IPS-18c (cell line): Measurements from ENCODE around the gene KIAA1614.
A peak's percentile ranks its signal among the peaks of the same experiment; 100 is the strongest.

Experiments
- H3K4me3 ChIP-seq: 2 replicates; pipeline ENCODE4 v1.7.0; 2013; ENCODE audit warnings: low read depth, mild to moderate bottlenecking, low read length, moderate library complexity; ENCODE audit not compliant: insufficient read depth
- H3K9me3 ChIP-seq: one replicate; pipeline ENCODE4 v1.6.1; 2013; ENCODE audit warnings: mild to moderate bottlenecking, low read length, moderate library complexity; ENCODE audit not compliant: control insufficient read depth, insufficient read depth

The KIAA1614 gene

GRCh38 chr1:180912801-180913565, at the start of gene KIAA1614:
TSS of gene KIAA1614 (plus strand) at chr1:180912897. CDS start at chr1:180913244, 347 bp downstream.
- H3K4me3 ChIP-seq, result peak within 1 kb of the TSS; percentile 67
- peaks cover 4% of the 10 kb centered on the region for H3K9me3 ChIP-seq

- H3K4me3 ChIP-seq, result no peak overlapping the region
- H3K9me3 ChIP-seq, result no peaks in the 10 kb centered on the region
These were observed 49.4 kb upstream of the KIAA1614 start for GRCh38 chr1:180863158-180863775.

GRCh38 chr1:180881806-180882509, 30.7 kb upstream of the KIAA1614 start:
- H3K4me3 ChIP-seq, result no peak overlapping the region
- H3K9me3 ChIP-seq, result no peaks in the 10 kb centered on the region

- no peak overlapping the region for H3K4me3 ChIP-seq
- H3K9me3 ChIP-seq, result no peaks in the 10 kb centered on the region
These were observed 28.0 kb upstream of the KIAA1614 start for GRCh38 chr1:180884588-180885300.

- Histone ChIP-seq H3K4me3 (no peak overlapping the region), H3K9me3 (no peaks in the 10 kb centered on the region)
These were observed 26.4 kb upstream of the KIAA1614 start for GRCh38 chr1:180886338-180886737.

GRCh38 chr1:180887841-180888240, 24.9 kb upstream of the KIAA1614 start:
- no peak overlapping the region for H3K4me3 ChIP-seq
- H3K9me3 ChIP-seq, result no peaks in the 10 kb centered on the region

GRCh38 chr1:180888870-180889269, 23.8 kb upstream of the KIAA1614 start:
- Histone ChIP-seq H3K4me3 (no peak overlapping the region), H3K9me3 (no peaks in the 10 kb centered on the region)

- Histone ChIP-seq H3K9me3 (no peaks in the 10 kb centered on the region), H3K4me3 (no peak overlapping the region)
These were observed 23.4 kb upstream of the KIAA1614 start for GRCh38 chr1:180889325-180889724.

- Histone ChIP-seq H3K9me3 (no peaks in the 10 kb centered on the region), H3K4me3 (no peak overlapping the region)
These were observed 20.4 kb upstream of the KIAA1614 start for GRCh38 chr1:180892272-180892671.

GRCh38 chr1:180892675-180893074, 20.0 kb upstream of the KIAA1614 start:
- Histone ChIP-seq H3K4me3 (no peak overlapping the region), H3K9me3 (no peaks in the 10 kb centered on the region)

GRCh38 chr1:180893614-180894013, 19.1 kb upstream of the KIAA1614 start:
- no peak overlapping the region for H3K4me3 ChIP-seq
- H3K9me3 ChIP-seq, result no peaks in the 10 kb centered on the region

- Histone ChIP-seq H3K9me3 (no peaks in the 10 kb centered on the region), H3K4me3 (no peak overlapping the region)
These were observed 16.5 kb upstream of the KIAA1614 start for GRCh38 chr1:180896161-180896560.

- Histone ChIP-seq H3K9me3 (no peaks in the 10 kb centered on the region), H3K4me3 (no peak overlapping the region)
These were observed 14.1 kb upstream of the KIAA1614 start for GRCh38 chr1:180898441-180899219.

- Histone ChIP-seq H3K4me3 (no peak overlapping the region), H3K9me3 (no peaks in the 10 kb centered on the region)
These were observed 13.4 kb upstream of the KIAA1614 start for GRCh38 chr1:180899262-180899661.

- Histone ChIP-seq H3K9me3 (no peaks in the 10 kb centered on the region), H3K4me3 (no peak overlapping the region)
These were observed 11.4 kb upstream of the KIAA1614 start for GRCh38 chr1:180901076-180901990.

- Histone ChIP-seq H3K9me3 (no peaks in the 10 kb centered on the region), H3K4me3 (no peak overlapping the region)
These were observed 10.2 kb upstream of the KIAA1614 start for GRCh38 chr1:180902541-180902940.
